Right renal pelvis (tissue), 4 donors: ENCODE measurements around the gene OR14C36. TPM values are rescaled to one million over a fixed set of nuclear protein-coding genes. Genes with fewer than 3 reads are reported as not detected.
"Not testable (repeated sequence)": the region's sequence is repeated elsewhere in the genome, so short reads cannot be mapped to it uniquely, and the experiment has no call there.

Experiments used
- DNase-seq, 4 donors: peaks; one replicate each; pipeline ENCODE4 v3.0.0-alpha.2; 2013; ENCODE audit warnings: low read depth in 4 of 4, low spot score in 3 of 4, missing footprints in 1 of 4
- polyA plus RNA-seq, 4 donors: library from polyadenylated mRNA; unstranded; fragments of 120-200 nt; gene quantifications; one replicate each; pipeline ENCODE4 v1.2.1, GENCODE V29; 2013; ENCODE audit not compliant: insufficient read length in 4 of 4

OR14C36 gene, protein sequence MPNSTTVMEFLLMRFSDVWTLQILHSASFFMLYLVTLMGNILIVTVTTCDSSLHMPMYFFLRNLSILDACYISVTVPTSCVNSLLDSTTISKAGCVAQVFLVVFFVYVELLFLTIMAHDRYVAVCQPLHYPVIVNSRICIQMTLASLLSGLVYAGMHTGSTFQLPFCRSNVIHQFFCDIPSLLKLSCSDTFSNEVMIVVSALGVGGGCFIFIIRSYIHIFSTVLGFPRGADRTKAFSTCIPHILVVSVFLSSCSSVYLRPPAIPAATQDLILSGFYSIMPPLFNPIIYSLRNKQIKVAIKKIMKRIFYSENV
- polyA plus RNA-seq = not detected

DNA sequence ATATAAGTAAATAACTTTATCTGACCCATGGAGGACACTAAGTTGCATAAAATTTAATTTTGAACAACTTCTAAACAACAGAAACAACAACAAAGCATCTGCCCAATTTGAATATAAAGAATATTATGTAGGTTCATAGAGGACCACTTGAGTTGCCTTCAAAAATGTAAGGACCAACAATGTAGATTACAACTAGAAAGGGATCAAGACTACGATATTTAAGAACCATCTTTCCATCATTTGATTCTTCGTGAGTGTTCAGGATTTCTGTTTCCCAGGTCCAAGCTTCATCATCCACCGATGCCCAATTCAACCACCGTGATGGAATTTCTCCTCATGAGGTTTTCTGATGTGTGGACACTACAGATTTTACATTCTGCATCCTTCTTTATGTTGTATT lies at the start of gene OR14C36:
OR14C36 (plus strand) TSS at position 301 of the 400 bp plus-strand sequence; CDS start at position 301, 0 bp downstream.
- DNase-seq = no peak

DNA sequence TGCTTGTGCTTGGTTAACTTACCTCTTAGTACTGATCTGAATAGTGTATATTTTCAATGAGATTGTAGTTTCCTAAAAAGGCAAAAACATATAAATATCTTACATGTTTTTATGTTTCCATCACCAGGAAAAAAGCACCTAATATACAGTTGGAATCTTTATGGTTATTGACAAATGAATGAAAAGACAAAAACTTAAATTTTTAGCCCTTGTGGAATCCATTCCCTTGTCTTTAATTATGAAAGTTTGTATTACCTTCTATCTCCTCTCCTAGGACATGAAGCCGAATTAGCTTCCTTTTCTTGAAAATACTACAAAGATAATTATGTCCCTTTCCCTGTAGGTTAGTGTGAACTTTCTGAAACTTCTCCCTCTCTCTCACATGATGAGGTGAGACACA lies 45.3 kb upstream of the OR14C36 start, which contains the start of gene OR2T12:
OR2T12 (minus strand) TSS at position 101 of the 400 bp plus-strand sequence. CDS start 7,846 bp downstream, outside the sequence.
- no peak for DNase-seq

DNA sequence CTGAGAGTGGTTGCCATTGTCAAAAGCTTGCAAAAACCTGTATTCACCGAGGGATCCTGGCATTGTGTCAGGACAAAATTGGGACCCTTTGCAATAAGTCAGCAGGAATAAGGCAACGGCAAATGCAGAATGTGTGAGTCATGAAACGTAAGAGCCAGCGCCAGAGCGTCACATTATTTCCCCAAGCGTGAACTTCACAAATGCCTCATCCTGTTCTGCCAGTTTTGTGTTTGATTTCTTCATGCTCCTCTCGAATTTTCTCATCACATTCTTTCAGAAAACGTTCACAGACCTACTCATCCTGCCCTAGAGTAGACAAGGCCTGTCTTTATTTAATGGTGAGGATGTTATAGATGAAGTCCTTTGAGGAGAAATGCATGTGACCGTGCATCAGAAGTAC lies 42.9 kb upstream of the OR14C36 start:
- DNase-seq = not testable (repeated sequence)

DNA sequence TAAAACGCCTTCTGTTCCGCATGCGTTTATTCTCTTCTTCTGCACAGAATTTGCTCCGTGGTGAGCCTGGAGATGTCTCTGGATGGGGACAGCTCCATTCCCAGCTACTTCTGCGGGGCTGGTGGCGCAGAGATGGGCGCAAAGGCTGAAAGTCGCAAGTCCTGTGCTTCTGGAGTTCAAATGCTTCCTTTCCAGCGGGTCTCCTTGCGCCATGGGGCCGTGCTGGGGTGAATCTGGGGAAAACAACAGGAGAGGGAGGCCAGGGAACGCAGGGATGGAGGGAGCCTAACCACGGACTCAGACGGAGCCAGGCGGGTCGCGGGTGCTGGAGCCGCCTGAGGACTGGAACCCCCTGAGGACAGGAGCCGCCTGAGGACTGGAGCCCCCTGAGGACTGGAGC lies 42.5 kb upstream of the OR14C36 start:
- no peak for DNase-seq

DNA sequence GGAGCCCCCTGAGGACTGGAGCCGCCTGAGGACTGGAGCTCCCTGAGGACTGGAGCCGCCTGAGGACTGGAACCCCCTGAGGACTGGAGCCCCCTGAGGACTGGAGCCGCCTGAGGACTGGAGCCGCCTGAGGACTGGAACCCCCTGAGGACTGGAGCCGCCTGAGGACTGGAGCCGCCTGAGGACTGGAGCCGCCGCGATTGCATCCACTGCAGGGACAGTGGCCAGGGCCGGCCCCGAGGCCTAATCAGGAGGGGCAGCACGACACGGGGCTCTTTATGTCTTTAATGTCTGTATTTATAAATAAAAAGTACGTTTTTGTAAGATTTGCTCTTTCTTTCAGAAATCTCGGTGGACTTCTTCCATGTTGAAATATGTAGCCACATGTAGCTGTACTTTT lies 41.8 kb upstream of the OR14C36 start:
- DNase-seq = not testable (repeated sequence)

DNA sequence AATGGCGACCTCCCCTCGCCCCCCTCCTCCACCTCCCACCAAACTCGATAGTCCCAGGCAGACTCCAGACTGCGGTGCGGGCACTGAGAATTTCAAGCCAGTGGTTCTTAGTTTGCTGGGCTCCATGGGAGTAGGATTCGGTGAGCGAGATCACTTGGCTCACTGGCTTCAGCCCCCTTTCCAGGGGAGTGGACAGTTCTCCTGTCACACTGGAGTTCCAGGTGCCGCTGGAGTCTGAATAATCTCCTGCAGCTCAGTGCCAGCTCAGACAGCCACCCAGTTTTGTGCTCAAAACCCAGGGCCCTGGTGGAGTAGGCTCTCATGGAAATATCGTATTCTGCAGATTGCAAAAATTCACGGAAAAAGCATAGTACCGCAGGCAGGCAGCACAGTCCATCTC lies 31.8 kb upstream of the OR14C36 start:
- no peak for DNase-seq

DNA sequence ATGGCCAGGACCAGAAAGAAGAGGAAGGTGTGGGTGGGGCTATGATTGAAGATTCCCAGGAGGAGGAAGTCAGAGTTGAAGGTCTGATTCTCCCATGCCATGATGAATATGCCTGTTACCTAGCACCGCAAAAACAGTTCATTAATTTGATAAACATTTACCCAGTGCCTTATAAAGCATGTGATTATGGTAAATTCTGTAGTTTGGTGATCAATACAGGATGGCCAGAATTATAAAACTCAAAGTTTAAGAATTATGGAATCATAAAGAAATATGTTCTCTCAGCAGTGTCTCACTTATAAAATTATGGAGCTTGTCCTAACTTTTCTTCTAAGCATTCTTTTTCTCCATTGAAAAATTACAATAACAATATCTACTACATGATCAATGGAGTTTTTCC lies 24.1 kb upstream of the OR14C36 start, which contains the start of gene OR2M7:
OR2M7 (minus strand) TSS at position 101 of the 400 bp plus-strand sequence; CDS start at position 101, 0 bp downstream.
- no peak for DNase-seq

DNA sequence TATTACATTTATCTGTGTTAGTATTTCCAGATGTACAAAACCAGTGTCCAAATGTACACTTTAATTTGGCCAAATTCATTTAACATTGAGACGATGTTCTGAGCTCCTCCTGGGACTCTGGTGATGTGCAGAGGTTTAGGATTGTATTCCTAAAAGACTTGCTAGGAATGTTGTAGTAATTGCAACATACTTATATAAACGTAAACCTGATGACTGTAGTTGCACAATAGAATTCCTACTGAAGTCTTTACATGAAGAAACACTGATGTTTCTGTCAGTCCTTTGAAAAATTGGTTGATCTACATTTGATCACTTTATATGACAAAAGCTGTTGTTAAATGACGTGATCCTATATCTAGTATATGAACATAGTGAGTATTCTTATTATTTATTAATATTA lies 5.1 kb upstream of the OR14C36 start:
- no peak for DNase-seq

DNA sequence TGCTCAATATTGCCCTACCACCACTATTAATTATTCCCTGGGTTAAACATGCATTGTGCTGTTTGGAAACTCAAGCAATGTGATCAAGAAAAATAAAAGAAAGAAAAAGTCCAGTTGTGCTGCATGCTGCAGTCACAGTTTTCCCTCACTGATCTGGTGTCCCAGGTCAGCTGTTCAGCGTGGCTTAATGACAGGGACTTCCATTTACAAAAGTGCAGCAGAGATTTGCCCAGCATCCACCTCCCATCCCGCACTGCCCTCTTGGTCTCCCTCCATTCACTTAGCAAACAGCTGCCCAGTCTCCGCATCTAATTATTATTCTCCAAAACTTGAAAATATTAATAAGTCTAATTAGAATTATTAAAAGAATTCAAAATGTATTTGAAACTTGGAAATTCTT lies 10.8 kb downstream of the OR14C36 start:
- no peak for DNase-seq

DNA sequence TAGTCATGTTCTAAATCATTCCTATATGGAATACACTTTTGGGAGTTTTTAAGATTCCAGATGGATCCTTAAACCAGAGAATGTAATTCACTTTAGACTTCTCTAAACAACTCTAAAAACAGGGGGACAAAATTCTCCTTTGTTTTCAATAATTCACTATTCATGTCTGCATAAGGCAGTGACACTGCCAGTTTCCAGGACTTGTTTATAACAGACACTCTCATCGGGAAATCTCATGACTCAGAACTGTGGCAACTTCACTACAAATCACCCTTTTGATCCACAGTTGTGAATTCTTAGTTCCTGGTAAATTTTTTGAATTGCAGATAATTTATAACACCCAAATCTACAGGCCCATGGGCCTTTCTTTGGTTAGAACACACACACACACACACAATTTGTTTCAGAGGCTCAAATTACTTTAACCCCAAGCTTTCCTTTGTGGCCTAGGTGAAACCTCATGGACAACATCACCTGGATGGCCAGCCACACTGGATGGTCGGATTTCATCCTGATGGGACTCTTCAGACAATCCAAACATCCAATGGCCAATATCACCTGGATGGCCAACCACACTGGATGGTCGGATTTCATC lies 12.6 kb downstream of the OR14C36 start, which contains the start of gene OR2T4:
OR2T4 (plus strand) TSS at position 545 of the 595 bp plus-strand sequence; CDS start at position 545, 0 bp downstream.
- no peak for DNase-seq

DNA sequence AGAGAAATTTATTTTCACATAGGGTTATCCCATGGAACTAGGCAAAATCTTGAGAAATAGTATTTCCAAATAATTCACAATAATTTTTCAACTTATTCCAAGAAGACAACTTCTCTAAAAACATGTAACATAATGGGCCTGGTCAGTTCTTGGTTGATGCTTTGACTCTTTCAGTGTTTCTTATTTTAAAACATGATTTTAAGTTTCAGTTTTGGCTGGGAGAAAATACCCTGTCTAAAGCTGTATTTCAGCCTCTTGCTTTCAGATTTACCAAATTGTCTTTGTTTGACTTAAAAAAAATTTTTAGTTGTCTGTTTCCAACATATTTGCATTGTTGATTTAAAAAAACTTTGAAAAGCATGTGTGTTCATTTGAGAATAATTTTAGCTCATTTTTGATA lies 18.0 kb downstream of the OR14C36 start:
- DNase-seq = no peak

DNA sequence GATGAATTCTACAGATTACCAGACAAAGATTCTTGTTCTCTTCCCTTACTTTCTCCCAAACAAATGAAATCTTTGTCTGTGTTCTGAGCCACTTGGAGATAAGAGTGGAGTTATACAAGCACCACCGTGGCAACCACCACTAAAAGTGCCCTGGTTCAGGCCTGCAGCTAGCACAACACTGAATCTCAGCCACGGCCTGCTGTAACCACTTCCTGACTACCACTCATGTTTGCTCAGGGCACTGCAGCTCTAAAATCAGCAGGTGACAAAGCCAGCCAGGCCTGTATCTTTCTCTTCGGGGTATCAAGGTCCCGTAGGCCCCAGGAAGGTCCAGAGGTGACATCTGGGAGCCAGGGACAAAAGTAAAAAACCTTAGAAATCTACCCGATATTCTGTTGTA lies 23.8 kb downstream of the OR14C36 start:
- DNase-seq = no peak

DNA sequence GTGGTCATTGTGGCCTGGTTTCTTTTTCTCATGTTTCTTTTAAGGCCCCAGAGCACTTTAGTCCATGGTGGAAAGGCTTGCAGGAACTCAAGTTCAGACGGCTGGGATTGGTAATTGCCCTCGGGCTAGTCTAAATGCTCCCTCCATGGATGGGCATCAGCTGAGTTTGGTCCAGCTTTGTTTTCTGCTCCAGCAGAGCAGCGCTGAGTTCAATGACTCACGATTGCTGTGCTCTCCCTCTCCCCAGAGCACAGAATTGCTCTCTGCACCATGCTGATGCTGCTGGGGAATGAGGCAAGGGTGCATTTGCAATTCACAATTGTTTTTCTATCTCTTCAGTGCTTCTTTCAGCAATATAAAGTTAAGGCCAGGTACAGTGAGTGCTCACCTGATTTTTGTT lies 25.2 kb downstream of the OR14C36 start:
- no peak for DNase-seq

DNA sequence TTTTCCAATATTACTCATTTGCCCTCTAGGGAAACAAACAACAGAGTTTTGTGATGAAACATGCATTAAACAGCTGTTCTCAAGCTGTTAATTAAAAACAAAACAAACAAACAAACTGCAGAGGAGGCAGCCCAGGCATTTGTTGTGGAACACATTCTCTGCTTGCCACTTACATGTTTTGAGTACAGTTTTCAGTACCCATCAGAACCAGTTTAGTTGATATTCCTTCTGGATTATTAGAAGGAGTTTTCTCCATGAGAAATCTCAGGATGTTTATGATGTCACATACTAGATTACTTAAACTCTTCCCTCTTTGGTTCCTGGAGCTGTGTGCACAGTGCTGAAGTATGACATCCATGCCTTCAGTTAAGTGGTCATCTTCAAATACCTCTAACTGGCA lies 26.9 kb downstream of the OR14C36 start, which contains the start of gene OR2T6:
OR2T6 (plus strand) TSS at position 301 of the 400 bp plus-strand sequence. CDS start 11,863 bp downstream, outside the sequence.
- DNase-seq = no peak

DNA sequence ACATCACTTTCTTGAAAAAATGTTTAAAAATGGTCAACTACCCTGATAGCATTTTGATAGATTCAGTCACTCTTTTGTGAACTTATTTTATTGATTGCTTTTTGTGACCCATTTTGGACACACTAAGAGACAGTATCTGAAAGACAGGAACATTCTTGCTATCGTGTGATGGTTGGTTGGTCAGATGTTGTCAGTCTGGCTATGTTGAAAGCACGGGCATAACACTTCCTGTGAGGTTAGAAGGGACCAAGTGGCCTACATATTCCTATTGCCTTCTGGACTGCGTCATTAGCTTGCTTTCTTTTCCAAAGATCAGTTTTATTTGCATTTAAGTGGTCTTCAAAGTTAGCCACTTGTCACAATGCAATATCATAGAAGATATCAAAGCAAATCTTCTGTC lies 28.3 kb downstream of the OR14C36 start:
- no peak for DNase-seq

DNA sequence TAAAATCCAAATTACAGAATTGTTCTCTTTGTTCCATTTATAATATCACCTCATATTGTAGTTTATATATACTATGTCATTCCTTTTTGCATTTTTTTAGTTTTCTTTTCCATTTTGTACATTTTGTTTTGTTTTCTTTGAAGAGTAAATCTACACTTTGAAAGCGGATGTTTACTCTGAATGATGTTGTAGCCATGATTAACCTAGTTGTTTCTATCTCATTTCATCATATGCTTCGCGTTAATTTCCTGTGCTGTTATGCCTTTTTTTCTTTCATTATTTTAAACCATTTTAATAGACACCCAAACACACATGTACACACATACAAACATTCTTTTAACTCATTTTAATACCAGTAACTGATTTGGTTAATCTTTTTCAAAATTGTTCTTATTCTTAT lies 32.3 kb downstream of the OR14C36 start:
- DNase-seq = no peak

DNA sequence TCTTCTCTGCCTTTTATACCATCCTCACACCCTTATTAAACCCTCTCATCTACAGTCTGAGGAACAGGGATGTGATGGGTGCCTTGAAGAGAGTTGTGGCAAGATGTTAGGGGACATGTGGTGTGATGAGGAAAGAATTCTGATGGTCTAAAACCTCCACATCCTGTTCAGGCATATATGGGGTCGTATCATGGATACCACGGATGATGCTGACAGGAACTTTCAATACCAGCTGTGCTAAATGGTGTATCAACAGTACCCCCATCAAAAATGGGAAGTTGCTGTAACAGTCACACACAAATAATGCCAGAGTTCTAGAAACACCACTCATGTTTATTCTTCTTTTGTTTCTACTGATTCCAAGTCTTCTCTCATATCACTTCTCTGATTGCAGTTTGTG lies 39.9 kb downstream of the OR14C36 start:
- DNase-seq = no peak

DNA sequence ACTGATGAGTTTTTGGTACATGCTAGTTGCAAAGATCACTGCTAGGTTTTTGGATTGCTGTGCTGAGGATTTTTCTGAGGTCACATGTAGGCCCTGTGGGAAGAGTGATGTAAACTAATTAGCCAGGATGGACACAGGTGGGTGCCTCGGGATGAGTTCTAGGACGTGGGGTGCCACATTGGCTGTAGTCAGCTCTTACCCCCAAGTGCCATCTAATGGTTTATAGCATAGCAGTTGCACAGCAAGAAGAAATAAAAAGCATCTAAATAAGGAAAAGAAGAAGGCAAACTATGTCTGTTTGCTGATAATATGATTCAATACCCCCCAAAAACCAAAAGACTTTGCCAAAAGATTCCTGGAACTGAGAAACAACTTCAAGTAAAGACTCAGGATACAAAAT lies 44.5 kb downstream of the OR14C36 start:
- no peak for DNase-seq
